CD14-positive monocyte (primary cell): ENCODE measurements around the gene DIS3L2. TPM values are rescaled to one million over a fixed set of nuclear protein-coding genes. Genes with fewer than 3 reads are reported as not detected.

Experiments used
- DNase-seq, 3 donors: peaks; one replicate each; pipeline ENCODE4 v3.0.0-alpha.2; 2011 to 2022
- H2AFZ ChIP-seq: 2 replicates; pipeline ENCODE4 v1.6.0; 2012; ENCODE audit warnings: mild to moderate bottlenecking, low read depth, low read length, inconsistent platforms; ENCODE audit not compliant: insufficient read depth, poor library complexity, severe bottlenecking
- H3K27ac ChIP-seq, 2 donors: 1 replicate in 1 of 2; 2 replicates in 1 of 2; pipeline ENCODE4 v1.5.1; 2012 to 2013; ENCODE audit warnings: low read length in 2 of 2, control low read depth in 1 of 2, inconsistent platforms in 1 of 2, low read depth in 1 of 2, mild to moderate bottlenecking in 1 of 2
- H3K27me3 ChIP-seq, 2 donors: one replicate each; pipeline versions ENCODE4 v1.6.0 to v1.6.1; 2011 to 2013; ENCODE audit warnings: low read length in 2 of 2; ENCODE audit not compliant: control insufficient read depth in 2 of 2, insufficient read depth in 2 of 2
- H3K36me3 ChIP-seq, 2 donors: replicated peaks in 1 of 2; 1 replicate in 1 of 2; 2 replicates in 1 of 2; pipeline versions ENCODE4 v1.5.1 to v1.6.1; 2012 to 2013; ENCODE audit warnings: low read length in 2 of 2, control low read depth in 1 of 2, inconsistent platforms in 1 of 2, mild to moderate bottlenecking in 1 of 2; ENCODE audit not compliant: insufficient read depth in 2 of 2, control insufficient read depth in 1 of 2
- H3K4me1 ChIP-seq, 2 donors: 1 replicate in 1 of 2; 2 replicates in 1 of 2; pipeline versions ENCODE4 v1.5.1 to v1.6.1; 2012 to 2013; ENCODE audit warnings: low read length in 2 of 2, control low read depth in 1 of 2, inconsistent platforms in 1 of 2, mild to moderate bottlenecking in 1 of 2, moderate library complexity in 1 of 2; ENCODE audit not compliant: insufficient read depth in 2 of 2, control insufficient read depth in 1 of 2
- H3K4me2 ChIP-seq: replicated peaks from 2 replicates; pipeline ENCODE3; 2012; ENCODE audit warnings: low read length, moderate library complexity, mild to moderate bottlenecking; ENCODE audit not compliant: poor library complexity, severe bottlenecking; ENCODE audit errors: extremely low read depth
- H3K4me3 ChIP-seq, 3 experiments: fragments of 200-600 bp in 1 of 3; sonication (generic) in 1 of 3; replicated peaks in 1 of 3; 1 replicate in 2 of 3; 2 replicates in 1 of 3; pipeline ENCODE4 v1.5.1; 2011 to 2013; ENCODE audit warnings: low read length in 3 of 3, mild to moderate bottlenecking in 3 of 3, control low read depth in 2 of 3, low read depth in 2 of 3, inconsistent platforms in 1 of 3, moderate library complexity in 1 of 3
- H3K79me2 ChIP-seq: 2 replicates; pipeline ENCODE4 v1.6.0; 2012; ENCODE audit warnings: mild to moderate bottlenecking, control low read depth, inconsistent platforms, low read length, moderate library complexity; ENCODE audit not compliant: insufficient read depth
- H3K9ac ChIP-seq: 2 replicates; pipeline ENCODE4 v1.6.0; 2017; ENCODE audit warnings: low read length, mild to moderate bottlenecking; ENCODE audit not compliant: insufficient read depth, poor library complexity, severe bottlenecking
- H3K9me3 ChIP-seq, 2 donors: replicated peaks in 1 of 2; 1 replicate in 1 of 2; 2 replicates in 1 of 2; pipeline versions ENCODE4 v1.5.1 to v1.6.1; 2012 to 2013; ENCODE audit warnings: low read length in 2 of 2, control low read depth in 1 of 2; ENCODE audit not compliant: control insufficient read depth in 1 of 2, insufficient read depth in 1 of 2
- H4K20me1 ChIP-seq: 2 replicates; pipeline ENCODE4 v1.6.0; 2012; ENCODE audit warnings: mild to moderate bottlenecking, low read length, control low read depth, moderate library complexity; ENCODE audit not compliant: insufficient read depth
- H3K27ac Mint-ChIP-seq, 7 donors: one replicate each; pipeline ENCODE4 v1.8.0; 2020; ENCODE audit warnings: mild to moderate bottlenecking in 7 of 7, mixed read lengths in 7 of 7, moderate library complexity in 6 of 7, inconsistent platforms in 2 of 7
- H3K27me3 Mint-ChIP-seq, 3 donors: one replicate each; pipeline ENCODE4 v1.8.0; 2021 to 2022; ENCODE audit warnings: low read depth in 3 of 3, mild to moderate bottlenecking in 3 of 3, mixed read lengths in 3 of 3, moderate library complexity in 3 of 3, inconsistent platforms in 1 of 3
- H3K36me3 Mint-ChIP-seq, 2 donors: one replicate each; pipeline ENCODE4 v1.8.0; 2020; ENCODE audit warnings: mixed read lengths in 2 of 2, inconsistent platforms in 1 of 2, mild to moderate bottlenecking in 1 of 2
- H3K4me1 Mint-ChIP-seq: one replicate; pipeline ENCODE4 v1.8.0; 2020; ENCODE audit warnings: mild to moderate bottlenecking, mixed read lengths
- H3K4me3 Mint-ChIP-seq, 2 donors: one replicate each; pipeline ENCODE4 v1.8.0; 2020; ENCODE audit warnings: mild to moderate bottlenecking in 2 of 2, mixed read lengths in 2 of 2, moderate library complexity in 1 of 2
- H3K9me3 Mint-ChIP-seq, 7 donors: one replicate each; pipeline ENCODE4 v1.8.0; 2020 to 2022; ENCODE audit warnings: mixed read lengths in 7 of 7, mild to moderate bottlenecking in 6 of 7, moderate library complexity in 6 of 7, inconsistent platforms in 2 of 7
- CTCF ChIP-seq: fragments of 200-600 bp; IDR thresholded peaks from one replicate; pipeline ENCODE4 v1.8.0; 2022; ENCODE audit warnings: antibody characterized with exemption, mild to moderate bottlenecking
- WGBS: methylation state at CpG from one replicate; pipeline ENCODE4 v1.1.5; 2013; ENCODE audit warnings: missing lambda C conversion rate; ENCODE audit not compliant: insufficient coverage; 5-methylcytosine and 5-hydroxymethylcytosine counted together
- intact Hi-C, 2 donors: fragments of 100-400 bp; cut with micrococcal nuclease; formaldehyde crosslinking; loops; one replicate each; pipeline versions ENCODE4 v1.15.0 to v1.15.1; 2023
- polyA plus RNA-seq, 3 donors: library from polyadenylated mRNA; depleted of rRNA in 1 of 3; unstranded in 2 of 3; stranded (reverse) in 1 of 3; fragments of 300-500 nt in 2 of 3; fragments of >200 nt in 1 of 3; fragmentation: Illumina TruSeq in 2 of 3; gene quantifications; 1 replicate in 2 of 3; 2 replicates in 1 of 3; pipeline ENCODE4 v1.2.3, GENCODE V29; 2012 to 2021

DIS3L2 gene
- polyA plus RNA-seq, 3 donors, result 6.0 to 21.7 (median 6.4) TPM

DNA sequence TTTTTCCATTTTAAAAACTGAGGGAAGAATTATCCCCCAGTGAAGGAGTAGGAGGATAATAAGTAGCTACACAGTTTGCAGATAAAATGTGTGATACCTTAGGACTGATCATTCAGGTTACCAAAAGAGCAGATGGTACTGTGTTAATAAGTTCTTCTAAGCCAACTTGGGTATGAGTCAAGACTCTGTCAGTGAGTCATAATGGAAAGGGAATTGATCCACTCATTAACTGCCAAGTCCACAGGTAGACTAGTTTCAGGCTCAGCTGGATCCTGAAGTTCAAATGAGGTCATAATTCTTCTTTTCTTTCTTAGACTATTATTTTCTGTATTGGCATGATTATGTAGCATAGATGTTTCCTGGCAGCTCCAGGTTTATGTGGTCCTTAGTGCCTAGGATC is 274.7 kb downstream of the DIS3L2 start:
- Histone ChIP-seq H3K27me3 (no peaks in the 10 kb centered on the region), H3K9ac (no peak overlapping the region), H3K79me2 (no peaks in the 10 kb centered on the region), H3K36me3 (peaks cover 3 to 33% of the 10 kb centered on the region in 2 donors), H3K27ac (no peak overlapping the region), H3K4me3 (no peak overlapping the region), H3K9me3 (no peaks in the 10 kb centered on the region), H3K4me1 (no peaks in the 10 kb centered on the region), H2AFZ (no peak overlapping the region), H3K4me2 (no peak overlapping the region), H4K20me1 (no peaks in the 10 kb centered on the region)
- Mint-ChIP-seq H3K27ac (no peak overlapping the region), H3K4me3 (no peak overlapping the region), H3K4me1 (no peaks in the 10 kb centered on the region), H3K27me3 (peaks cover 0 to 1% (median 1%) of the 10 kb centered on the region in 3 donors), H3K36me3 (peaks cover 25 to 34% of the 10 kb centered on the region in 2 donors), H3K9me3 (no peaks in the 10 kb centered on the region)
- intact Hi-C loops, result no loop called here
- DNase-seq, result no peak
- no peak for TF ChIP-seq CTCF

- WGBS, result 80% methylated on average over 2 of the region's 5 CpGs
- intact Hi-C loops, result no loop called here
Measured at GRCh38 chr2:232237464-232237863, 276.0 kb downstream of the DIS3L2 start.

More at GRCh38 chr2:232237464-232237863, 276.0 kb downstream of the DIS3L2 start:
- no peak overlapping the region for H3K27ac ChIP-seq
- H3K4me2 ChIP-seq, result no peak overlapping the region
- H3K9ac ChIP-seq, result no peak overlapping the region
- no peaks in the 10 kb centered on the region for H3K27me3 ChIP-seq
- H3K36me3 Mint-ChIP-seq, result peaks cover 25 to 34% of the 10 kb centered on the region in 2 donors
- H3K4me1 Mint-ChIP-seq, result no peaks in the 10 kb centered on the region
- H3K9me3 ChIP-seq, result no peaks in the 10 kb centered on the region
- H3K79me2 ChIP-seq, result no peaks in the 10 kb centered on the region
- H3K36me3 ChIP-seq, result peaks cover 3 to 34% of the 10 kb centered on the region in 2 donors
- H3K27me3 Mint-ChIP-seq, result no peaks in the 10 kb centered on the region
- TF ChIP-seq CTCF, result no peak
- no peak for DNase-seq
- no peak overlapping the region for H3K4me3 ChIP-seq
- no peaks in the 10 kb centered on the region for H3K4me1 ChIP-seq
- H4K20me1 ChIP-seq, result no peaks in the 10 kb centered on the region
- no peaks in the 10 kb centered on the region for H3K9me3 Mint-ChIP-seq
- H3K27ac Mint-ChIP-seq, result no peak overlapping the region
- no peak overlapping the region for H3K4me3 Mint-ChIP-seq
- H2AFZ ChIP-seq, result no peak overlapping the region
